NCI-H2171 treated with DMSO at 0.1 percent for 48 hours (cell line): ENCODE results near the gene PDE4B.

Experiments used
- DNase-seq: peaks from one replicate; lab custom pipeline; 2025; lab: John Stamatoyannopoulos, UW

Gene PDE4B

GRCh38 chr1:65792669-65793358, at the start of gene PDE4B:
TSS of gene PDE4B (plus strand) at chr1:65792895.
- peak; percentile 1 for DNase-seq

DNA sequence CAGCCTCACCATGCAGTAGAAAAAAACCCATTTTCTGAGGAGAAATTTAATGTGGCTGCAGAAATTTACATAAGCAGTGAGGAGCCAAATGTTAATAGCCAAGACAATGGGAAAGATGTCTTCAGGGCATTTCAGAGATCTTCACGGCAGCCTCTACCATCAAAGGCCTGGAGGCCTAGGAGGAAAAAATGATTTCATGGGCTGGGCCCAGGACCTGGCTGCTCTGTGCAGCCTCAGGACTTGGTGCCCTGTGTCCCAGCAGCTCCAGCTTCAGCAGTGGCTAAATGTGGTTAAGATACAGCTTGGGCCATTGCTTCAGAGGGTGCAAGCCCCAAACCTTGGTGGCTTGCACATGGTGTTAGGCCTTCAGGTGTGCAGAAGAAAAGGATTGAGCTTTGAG, 48.0 kb upstream of the PDE4B start:
- DNase-seq: no peak

DNA sequence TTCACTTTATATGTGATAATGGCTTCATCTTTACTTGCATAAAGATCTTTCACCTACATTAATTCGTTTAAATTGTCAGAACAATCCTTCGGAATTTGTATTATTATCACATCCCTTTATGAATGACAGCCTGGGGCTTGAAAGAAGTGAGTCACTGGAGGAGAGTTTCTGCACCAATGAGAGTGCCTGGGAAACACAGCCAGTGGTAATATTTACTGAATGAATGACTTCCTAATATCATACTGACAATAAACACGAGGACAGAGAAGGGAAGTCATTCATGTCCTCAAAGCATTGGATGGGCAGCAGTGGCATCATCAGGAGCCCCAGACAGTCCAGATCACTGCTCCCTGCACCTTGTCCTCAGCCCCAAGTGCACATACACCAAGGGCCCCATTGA, 40.7 kb upstream of the PDE4B start:
- DNase-seq: no peak

DNA sequence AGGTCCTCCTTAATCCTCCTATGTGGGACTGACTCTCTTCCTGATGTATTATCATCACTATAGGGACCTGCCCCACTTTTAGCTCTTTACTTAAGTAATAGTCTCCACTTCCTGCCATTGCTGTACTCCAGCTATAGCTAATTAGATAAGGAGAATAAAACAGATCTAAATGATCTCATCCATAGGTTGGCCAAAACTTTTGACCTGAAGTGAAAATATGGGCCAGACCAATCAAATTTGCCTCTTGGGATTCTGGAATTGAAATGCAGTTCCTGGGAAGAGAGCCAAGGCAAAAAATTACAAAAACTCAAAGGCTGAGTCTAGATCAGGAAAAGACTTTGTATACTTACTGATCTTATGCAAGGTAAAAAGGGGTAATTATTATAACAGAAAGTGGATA, 36.1 kb upstream of the PDE4B start:
- DNase-seq: no peak

- no peak for DNase-seq
These were observed 35.2 kb upstream of the PDE4B start for GRCh38 chr1:65757531-65757930.

- DNase-seq: no peak
These were observed 34.6 kb upstream of the PDE4B start for GRCh38 chr1:65758128-65758527.

- DNase-seq: no peak
These were observed 33.2 kb upstream of the PDE4B start for GRCh38 chr1:65759516-65759915.

DNA sequence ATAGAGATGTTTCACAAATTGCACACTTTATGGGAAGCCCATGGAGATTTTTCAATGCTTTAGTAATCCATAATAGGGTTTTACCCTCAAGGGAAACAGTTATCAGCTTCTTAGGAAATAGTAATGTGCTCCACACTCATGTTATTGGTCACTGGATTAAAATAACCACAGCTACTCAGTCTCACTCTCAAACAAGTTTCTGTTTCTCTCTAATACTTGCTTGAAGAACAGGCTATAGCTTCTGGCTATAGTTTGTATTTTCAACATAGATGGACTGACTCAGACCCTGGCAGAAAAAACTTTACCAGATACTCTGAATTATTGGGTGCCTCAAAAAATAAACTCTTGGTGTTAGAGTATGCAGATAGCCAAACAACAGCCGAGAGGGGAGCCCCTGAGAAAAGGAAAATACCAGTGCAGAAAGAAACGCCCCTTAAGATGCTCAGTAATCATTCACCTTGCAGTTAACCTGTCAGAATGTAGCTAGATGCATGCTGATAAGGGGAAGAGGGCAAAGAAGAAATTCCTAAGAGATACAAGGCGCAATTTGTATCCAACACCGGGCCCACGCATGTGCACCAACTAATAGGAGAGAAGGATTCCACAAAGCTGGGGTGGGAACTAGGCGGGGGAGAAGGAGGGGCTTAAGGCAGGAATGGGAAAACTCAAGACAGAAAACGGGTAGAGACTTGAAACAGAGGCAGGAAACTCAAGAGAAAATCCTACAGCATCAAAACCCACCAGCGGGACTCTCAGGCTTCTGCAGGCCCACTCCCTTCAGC, 30.4 kb upstream of the PDE4B start:
- no peak for DNase-seq

DNA sequence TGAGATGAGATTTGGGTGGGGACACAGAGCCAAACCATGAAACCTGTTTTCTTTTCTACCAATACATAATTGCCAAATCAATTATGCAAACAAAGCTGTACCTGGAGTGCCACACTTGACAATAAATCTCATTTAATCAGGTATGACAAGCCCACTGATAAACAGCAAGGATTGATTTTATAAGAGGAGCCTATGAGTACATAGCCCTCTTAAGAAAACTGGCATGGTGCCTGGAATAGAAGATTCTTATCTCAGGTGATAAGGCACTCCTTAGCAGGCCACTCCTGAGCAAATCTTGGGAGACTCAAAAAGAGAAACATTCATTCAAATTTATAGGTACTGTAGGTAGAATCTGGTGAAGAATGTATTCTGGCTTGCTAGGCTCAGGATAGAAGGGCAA, 28.6 kb upstream of the PDE4B start:
- no peak for DNase-seq

DNA sequence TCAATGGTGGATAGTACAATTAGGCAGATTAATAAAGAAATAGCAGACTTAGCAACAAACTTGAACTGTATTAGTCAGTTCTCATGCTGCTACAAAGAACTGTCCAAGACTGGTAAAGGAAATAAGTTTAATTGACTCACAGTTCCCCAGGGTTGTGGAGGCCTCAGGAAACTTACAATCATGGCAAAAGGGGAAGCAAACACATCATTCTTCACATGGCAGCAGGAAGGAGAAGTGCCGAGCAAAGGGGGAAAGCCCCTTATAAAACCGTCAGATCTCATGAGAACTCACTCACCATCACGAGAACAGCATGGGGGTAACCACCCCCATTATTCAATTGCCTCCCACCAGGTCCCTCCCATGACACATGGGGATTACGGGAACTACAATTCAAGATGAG, 27.1 kb upstream of the PDE4B start:
- DNase-seq: no peak

- no peak for DNase-seq
These were observed 23.1 kb upstream of the PDE4B start for GRCh38 chr1:65769636-65770035.

GRCh38 chr1:65772607-65773006, 20.1 kb upstream of the PDE4B start:
- DNase-seq: no peak

DNA sequence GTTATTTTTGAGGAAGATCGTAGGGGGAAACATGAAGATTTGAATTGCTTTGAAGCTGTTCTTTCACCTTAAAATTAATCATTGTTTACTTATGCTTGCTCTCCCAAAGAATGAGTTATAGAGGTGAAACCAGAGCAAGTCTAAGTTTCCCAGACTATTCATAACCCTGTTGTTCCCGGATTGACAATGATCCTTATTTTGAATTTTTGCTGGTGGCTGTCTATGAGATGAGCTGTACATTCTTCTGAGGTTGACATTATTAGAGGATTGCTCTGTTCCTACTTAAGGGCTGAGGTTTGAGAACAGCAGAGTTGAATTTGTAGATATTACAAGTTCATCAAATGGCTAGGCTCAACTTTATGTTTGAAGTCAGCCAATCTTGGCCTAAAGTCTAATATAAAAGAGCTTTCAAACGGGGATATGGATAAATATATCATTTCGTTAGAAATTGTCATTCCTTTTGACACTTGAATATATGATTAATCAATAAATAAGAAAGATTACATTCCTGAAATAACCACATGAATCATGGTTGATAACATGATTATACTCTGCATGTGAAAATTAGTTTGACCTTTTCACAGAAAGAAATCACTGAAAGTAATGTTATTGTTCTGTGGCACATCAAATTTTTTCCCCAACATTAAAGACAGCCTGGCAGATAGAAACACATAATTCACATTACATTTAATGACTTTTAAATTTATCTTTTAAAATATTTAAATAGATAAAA, 19.1 kb upstream of the PDE4B start:
- no peak for DNase-seq

DNA sequence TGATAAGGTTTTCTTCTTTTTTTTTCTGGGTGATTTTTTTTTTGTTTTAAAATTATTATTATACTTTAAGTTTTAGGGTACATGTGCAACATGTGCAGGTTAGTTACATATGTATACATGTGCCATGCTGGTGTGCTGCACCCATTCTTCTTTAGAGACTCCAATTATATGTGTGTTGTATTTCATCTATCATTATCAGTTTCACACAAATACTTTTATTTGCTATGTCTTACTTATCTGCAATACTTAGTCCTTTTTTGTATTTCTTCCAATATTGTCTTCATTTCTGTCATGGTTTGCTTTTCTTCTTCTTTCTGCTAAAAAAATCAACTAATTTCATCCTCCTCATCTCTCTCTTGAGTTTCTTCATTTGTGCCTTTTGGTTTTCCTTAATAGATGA, 3.9 kb upstream of the PDE4B start:
- DNase-seq: no peak

- no peak for DNase-seq
These were observed 1.3 kb upstream of the PDE4B start for GRCh38 chr1:65791396-65791795.

DNA sequence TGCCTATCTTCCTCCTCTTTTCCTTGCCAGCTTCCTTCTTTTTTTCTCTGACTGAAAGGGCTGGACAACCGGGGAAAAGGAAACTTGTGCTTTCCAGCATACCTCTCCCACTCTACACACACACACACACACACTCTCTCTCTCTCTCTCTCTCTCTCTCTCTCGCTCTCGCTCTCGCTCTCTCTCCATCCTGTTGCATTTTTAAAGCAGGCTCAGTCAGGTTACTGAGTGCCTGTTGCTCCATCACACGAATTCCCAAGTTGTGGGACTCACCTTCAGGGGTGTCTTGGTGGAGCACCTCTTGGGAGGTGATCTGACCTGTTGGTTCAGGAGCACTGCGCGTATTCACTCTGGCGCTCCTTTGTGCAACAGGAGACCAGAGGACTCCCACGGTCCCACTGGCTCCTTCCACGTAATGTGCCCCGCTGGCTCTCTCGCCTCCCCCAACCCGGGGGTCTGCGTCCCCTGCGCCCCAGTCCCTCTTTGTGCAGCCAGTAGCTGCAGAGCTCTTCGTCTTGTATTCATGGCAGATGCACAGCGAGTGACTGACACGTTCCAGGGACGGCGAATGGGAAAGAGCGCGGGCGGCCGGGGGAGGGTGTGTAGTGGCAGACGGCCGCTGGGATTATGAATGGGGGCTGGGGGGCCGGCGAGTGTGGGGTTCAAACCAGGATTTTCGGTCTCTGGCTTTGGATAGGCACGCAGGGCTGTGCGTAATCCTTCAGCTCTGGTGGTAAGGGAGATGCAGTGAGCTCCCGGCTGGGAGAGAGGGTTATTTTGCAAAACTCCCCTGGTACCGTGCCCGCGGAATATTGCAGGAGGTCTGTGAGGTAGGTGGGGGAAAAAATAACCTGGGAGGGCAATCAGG, 660 bp upstream of the PDE4B start:
- no peak for DNase-seq

GRCh38 chr1:65793359-65793732, 651 bp downstream of the PDE4B start:
- no peak for DNase-seq

DNA sequence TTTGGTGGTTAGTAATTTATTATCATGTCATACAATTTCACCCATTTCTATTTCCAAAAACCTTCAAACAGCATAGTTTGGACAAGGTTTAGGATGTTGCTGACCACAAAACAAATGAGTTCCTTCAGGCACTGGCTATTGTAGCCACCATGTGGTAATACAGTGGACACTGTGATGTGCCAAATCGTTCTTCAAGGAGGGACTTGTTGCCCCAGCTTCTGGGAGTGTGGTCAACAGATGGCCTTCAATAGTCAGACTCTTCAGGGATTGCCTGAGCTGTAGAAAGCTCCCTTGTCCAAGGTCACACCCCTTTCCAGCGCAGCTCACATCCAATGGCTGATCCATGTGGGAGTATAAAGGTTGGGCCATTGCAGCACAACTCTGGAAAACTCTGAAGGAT, 2.6 kb downstream of the PDE4B start:
- no peak for DNase-seq

GRCh38 chr1:65799601-65800000, 6.9 kb downstream of the PDE4B start:
- DNase-seq: no peak

DNA sequence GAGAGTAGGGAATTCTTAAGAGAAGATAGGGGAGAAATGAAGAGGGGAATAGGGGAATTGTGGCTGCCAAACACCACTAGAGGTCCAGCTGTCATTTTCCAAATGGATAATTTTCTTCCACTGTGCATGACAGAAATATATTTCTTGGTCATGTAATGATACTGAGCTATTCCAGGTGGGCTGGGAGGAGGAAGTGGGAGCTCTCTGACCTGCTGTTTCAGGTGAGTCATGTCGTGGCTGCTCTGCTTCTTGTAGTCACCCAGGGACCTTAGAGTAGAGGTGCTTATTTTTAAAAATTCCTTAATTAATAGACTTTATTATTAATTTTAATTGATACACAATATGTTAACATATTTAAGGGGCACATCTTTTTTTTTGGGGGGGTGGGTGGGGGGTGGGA, 11.9 kb downstream of the PDE4B start:
- no peak for DNase-seq

GRCh38 chr1:65812065-65812464, 19.4 kb downstream of the PDE4B start:
- no peak for DNase-seq

DNA sequence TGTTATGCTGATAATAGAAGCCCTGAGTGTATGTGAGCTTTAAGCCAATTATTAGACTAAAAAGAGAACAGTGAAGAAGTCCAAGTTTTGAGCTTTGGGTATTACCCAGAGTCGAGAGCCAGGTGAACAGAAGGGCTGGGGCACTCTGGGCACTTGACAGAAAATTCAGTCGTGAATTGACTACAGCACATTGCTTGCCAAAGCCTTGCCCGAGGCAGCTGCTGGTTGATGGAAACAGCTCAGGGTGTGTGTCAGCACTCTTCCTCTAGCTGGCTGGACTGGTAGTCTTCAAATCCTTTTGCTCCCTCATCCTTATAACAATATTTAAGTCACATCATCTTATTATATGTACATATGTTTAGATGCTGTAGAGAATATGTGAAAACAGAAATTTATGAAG, 21.3 kb downstream of the PDE4B start:
- peak; percentile 17 for DNase-seq
